Choroid plexus epithelial cell (primary cell): ENCODE measurements around the gene TMC6.

Source experiments
- DNase-seq: peaks from one replicate; pipeline ENCODE4 v3.0.0-alpha.2; 2010; ENCODE audit warnings: low read depth
- H3K4me3 ChIP-seq: 2 replicates; pipeline ENCODE4 v1.5.1; 2011; ENCODE audit warnings: low read depth, mild to moderate bottlenecking, control low read depth, low read length, moderate library complexity
- TF ChIP-seq, protein P1 (sequence below): conservative IDR thresholded peaks from 2 replicates; pipeline ENCODE4 v1.5.1; 2011; ENCODE audit warnings: low read depth, mild to moderate bottlenecking, control low read depth, inconsistent platforms, low read length, moderate library complexity

TMC6 gene

DNA sequence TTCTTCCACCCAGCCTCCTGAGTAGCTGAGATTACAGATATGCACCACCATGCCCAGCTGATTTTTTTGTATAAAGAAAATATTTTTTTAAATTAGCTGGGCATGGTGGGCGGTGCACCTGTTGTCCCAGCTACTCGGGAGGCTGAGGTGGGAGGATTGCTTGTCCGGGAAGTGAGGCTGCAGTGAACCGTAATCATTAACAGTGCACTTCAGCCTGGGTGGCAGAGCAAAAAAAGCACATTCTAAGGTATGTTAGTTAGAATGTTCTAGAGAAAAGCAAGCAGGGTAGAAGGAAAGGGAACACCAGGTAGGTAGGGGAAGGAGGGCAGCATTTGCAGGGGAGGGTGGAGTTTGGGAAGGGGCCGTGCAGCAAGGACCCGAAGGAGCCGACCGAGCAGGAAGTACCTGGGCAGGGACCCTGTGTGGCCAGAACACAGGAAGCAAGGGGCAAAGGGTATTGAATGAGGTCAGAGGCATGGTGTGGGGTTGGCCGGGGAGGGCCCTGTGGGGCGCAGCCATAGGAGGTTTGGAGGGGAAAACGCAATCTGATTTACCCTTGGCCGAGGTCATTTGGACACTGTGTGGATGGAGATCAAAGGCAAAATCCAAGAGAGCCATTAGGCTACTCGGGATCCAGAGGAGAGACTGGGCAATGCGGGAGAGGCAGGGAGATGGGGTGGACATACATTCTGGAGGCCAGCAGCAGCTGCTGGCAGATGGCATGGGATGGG, 19.9 kb upstream of the TMC6 start:
- DNase-seq: no peak
- TF ChIP-seq, protein P1, sequence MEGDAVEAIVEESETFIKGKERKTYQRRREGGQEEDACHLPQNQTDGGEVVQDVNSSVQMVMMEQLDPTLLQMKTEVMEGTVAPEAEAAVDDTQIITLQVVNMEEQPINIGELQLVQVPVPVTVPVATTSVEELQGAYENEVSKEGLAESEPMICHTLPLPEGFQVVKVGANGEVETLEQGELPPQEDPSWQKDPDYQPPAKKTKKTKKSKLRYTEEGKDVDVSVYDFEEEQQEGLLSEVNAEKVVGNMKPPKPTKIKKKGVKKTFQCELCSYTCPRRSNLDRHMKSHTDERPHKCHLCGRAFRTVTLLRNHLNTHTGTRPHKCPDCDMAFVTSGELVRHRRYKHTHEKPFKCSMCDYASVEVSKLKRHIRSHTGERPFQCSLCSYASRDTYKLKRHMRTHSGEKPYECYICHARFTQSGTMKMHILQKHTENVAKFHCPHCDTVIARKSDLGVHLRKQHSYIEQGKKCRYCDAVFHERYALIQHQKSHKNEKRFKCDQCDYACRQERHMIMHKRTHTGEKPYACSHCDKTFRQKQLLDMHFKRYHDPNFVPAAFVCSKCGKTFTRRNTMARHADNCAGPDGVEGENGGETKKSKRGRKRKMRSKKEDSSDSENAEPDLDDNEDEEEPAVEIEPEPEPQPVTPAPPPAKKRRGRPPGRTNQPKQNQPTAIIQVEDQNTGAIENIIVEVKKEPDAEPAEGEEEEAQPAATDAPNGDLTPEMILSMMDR: no peak
- H3K4me3 ChIP-seq: no peak overlapping the region

DNA sequence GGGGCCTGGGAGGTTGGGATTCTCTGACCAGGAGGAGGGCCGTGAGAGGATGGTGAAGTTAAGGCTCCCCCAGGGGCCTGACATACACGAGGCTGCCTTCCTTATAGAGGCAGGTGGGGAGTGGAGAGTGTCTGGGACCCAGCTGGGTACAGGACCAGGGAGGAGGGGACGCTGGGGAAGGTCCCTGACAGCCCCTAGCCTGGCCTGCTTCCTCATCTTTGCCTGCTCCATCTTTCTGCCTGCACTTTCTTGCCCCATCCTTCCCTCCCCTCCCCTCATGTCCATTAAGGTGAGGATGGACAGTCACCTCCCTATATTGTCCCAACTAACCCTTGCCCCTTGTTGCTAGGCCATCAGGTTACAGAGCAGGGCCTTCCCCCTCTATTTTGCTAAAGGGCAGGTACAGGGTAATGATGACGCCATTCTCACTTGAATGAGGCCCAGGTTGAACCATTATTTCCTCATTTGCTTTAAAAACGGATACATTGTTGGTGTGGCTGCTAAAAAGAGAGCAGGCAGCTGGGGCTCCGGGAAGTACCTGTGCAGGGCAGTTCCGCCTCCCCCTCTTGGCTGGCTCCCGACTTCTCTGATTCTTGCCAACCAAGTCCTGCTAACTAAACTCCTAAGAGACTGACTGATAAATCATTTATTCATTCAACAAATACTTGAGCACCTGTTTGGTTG, 18.9 kb upstream of the TMC6 start:
- TF ChIP-seq, protein P1: no peak
- H3K4me3 ChIP-seq: no peak overlapping the region
- DNase-seq: no peak

GRCh38 chr17:78146881-78147280, 18.3 kb upstream of the TMC6 start:
- no peak for DNase-seq
- no peak overlapping the region for H3K4me3 ChIP-seq
- TF ChIP-seq, protein P1: no peak

DNA sequence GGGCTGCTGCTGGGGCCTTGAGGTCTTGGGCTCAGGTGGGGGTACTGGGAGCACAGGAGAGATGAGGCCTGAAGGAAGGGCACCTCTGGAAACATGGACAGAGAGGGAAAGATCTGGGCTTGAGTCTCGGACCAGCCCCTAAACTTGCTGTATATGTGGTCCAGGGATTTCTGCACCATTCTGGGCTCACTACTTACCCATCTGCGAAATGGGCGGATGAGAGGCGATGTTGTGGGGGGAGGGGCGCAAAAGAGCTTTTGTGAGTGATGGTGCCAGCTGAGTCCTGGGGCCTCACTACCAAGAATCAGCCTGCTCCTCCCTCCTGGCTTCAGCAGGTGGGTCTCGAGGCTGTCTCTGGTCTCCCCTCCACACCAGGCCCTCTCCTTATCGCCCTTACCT, 17.9 kb upstream of the TMC6 start:
- DNase-seq: no peak
- TF ChIP-seq, protein P1: no peak

GRCh38 chr17:78144736-78145641, 16.4 kb upstream of the TMC6 start:
- DNase-seq: no peak
- TF ChIP-seq, protein P1: no peak
- H3K4me3 ChIP-seq: no peak overlapping the region

More for the DNA sequence above, 17.9 kb upstream of the TMC6 start:
- H3K4me3 ChIP-seq: no peak overlapping the region

- no peak overlapping the region for H3K4me3 ChIP-seq
- peak; percentile 96 for DNase-seq
- TF ChIP-seq, protein P1: peak; percentile 27
Measured at GRCh38 chr17:78144147-78144719, 15.7 kb upstream of the TMC6 start.
